GM23338 (cell line): ENCODE results near the gene ERC1.

ENCODE experiments used
- CREB1 ChIP-seq: fragments of 250-450 bp; sonication (Bioruptor Pico); IDR thresholded peaks from 2 replicates; pipeline ENCODE4 v1.5.0; 2020; ENCODE audit warnings: low read depth, mild to moderate bottlenecking, moderate library complexity
- TF ChIP-seq, protein P1 (sequence below), 2 experiments: fragments of 200-600 bp in 1 of 2; sonication (generic) in 1 of 2; conservative IDR thresholded peaks; 2 replicates each; pipeline versions ENCODE4 v1.5.1 to v1.6.1; 2016 to 2017; ENCODE audit warnings: antibody characterized with exemption in 2 of 2, low read depth in 2 of 2, mild to moderate bottlenecking in 2 of 2, moderate library complexity in 1 of 2

DNA sequence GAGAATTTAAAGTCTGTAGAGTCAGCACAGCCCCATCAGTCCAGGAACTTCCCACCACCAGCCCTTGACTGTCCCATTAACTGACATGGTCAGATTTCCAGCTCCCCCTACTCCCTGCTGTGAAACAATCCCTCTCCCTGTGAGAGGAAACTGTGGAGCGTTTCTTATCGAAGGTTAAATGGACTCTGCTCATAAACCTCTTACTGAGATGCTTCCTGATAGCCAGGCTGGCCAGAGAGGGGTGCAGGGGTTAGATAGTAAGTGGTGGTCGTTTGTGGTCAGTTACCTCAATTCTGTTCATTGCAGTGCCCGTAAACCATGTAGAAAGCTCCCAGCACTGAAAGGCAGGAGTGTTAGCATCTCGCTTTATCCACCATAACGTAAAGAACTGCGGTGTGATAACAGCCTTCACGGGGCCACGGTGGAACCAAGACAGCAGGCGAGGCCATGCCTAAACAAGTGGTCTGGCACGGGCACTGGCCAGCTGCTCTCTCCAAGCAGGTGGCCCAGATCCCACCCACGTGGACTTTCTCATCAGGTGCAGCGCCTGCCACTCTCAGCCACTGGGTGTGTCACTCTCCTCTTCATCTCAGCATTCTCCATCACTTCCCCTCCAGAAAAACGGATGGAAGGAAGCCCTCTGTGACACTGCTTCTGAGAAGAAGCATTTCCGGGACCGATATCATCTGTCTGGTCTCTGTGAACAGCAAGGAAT lies 501.1 kb downstream of the ERC1 start:
- no peak for TF ChIP-seq CREB1
- TF ChIP-seq, protein P1, sequence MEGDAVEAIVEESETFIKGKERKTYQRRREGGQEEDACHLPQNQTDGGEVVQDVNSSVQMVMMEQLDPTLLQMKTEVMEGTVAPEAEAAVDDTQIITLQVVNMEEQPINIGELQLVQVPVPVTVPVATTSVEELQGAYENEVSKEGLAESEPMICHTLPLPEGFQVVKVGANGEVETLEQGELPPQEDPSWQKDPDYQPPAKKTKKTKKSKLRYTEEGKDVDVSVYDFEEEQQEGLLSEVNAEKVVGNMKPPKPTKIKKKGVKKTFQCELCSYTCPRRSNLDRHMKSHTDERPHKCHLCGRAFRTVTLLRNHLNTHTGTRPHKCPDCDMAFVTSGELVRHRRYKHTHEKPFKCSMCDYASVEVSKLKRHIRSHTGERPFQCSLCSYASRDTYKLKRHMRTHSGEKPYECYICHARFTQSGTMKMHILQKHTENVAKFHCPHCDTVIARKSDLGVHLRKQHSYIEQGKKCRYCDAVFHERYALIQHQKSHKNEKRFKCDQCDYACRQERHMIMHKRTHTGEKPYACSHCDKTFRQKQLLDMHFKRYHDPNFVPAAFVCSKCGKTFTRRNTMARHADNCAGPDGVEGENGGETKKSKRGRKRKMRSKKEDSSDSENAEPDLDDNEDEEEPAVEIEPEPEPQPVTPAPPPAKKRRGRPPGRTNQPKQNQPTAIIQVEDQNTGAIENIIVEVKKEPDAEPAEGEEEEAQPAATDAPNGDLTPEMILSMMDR (conservative IDR thresholded peaks at IDR 0.05; ENCODE audit: low read depth in 2 of 2) = no peak
